A673 (cell line): ENCODE measurements around the gene PLEK2. TPM values are rescaled to one million over a fixed set of nuclear protein-coding genes. Genes with fewer than 3 reads are reported as not detected.

ENCODE experiments used
- BruUV-seq: library from RNA; stranded (reverse); fragments of 400-500 nt; replicated peaks from 2 replicates; lab custom pipeline; 2021; lab: Mats Ljungman, UMichigan
- CTCF ChIA-PET: fragments of 300-600 bp; sonication (Branson Sonifier 250); formaldehyde crosslinking; loops from one replicate; lab custom pipeline; 2022; ENCODE audit warnings: antibody characterized with exemption; lab: Charles Lee
- POLR2A ChIA-PET: fragments of 300-600 bp; sonication (Branson Sonifier 250); formaldehyde crosslinking; loops from one replicate; lab custom pipeline; 2022; ENCODE audit warnings: antibody characterized with exemption; ENCODE audit not compliant: low non-redundant PET; lab: Charles Lee
- DNase-seq: peaks from one replicate; pipeline ENCODE4 v3.0.0-alpha.2; 2015; ENCODE audit warnings: low spot score
- H3K27ac ChIP-seq: fragments of 200-600 bp; sonication (generic); 2 replicates; pipeline ENCODE4 v1.5.1; 2016; ENCODE audit warnings: mixed run types, low read depth, mild to moderate bottlenecking, mixed read lengths, antibody characterized with exemption, low read length; ENCODE audit not compliant: poor library complexity, severe bottlenecking
- H3K27me3 ChIP-seq: fragments of 200-600 bp; sonication (generic); replicated peaks from 2 replicates; pipeline ENCODE4 v1.6.1; 2017; ENCODE audit warnings: mixed run types, low read depth, mild to moderate bottlenecking, mixed read lengths, antibody characterized with exemption, low read length; ENCODE audit not compliant: insufficient read depth, poor library complexity
- H3K36me3 ChIP-seq: fragments of 200-600 bp; sonication (generic); 2 replicates; pipeline ENCODE4 v1.6.1; 2016; ENCODE audit warnings: mixed run types, mild to moderate bottlenecking, mixed read lengths, antibody characterized with exemption, low read length; ENCODE audit not compliant: insufficient read depth, poor library complexity, severe bottlenecking
- H3K4me1 ChIP-seq: fragments of 200-600 bp; sonication (generic); 2 replicates; pipeline ENCODE4 v1.6.1; 2017; ENCODE audit warnings: mixed run types, mild to moderate bottlenecking, mixed read lengths, antibody characterized with exemption, low read length; ENCODE audit not compliant: insufficient read depth, poor library complexity, severe bottlenecking
- H3K4me3 ChIP-seq: fragments of 200-600 bp; sonication (generic); 2 replicates; pipeline ENCODE4 v1.5.1; 2016; ENCODE audit warnings: low read depth, mixed run types, mild to moderate bottlenecking, mixed read lengths, low read length; ENCODE audit not compliant: poor library complexity, severe bottlenecking
- H3K9me3 ChIP-seq: fragments of 200-600 bp; sonication (generic); 2 replicates; pipeline ENCODE4 v1.6.1; 2016; ENCODE audit warnings: mixed run types, low read depth, mild to moderate bottlenecking, mixed read lengths, antibody characterized with exemption, low read length; ENCODE audit not compliant: poor library complexity, severe bottlenecking
- CTCF ChIP-seq: fragments of 300-800, 200-600 bp; sonication (generic); conservative IDR thresholded peaks from 2 replicates; pipeline ENCODE4 v1.5.1; 2017; ENCODE audit warnings: low read depth, mild to moderate bottlenecking, antibody characterized with exemption, low read length, moderate library complexity, mixed read lengths
- EZH2 ChIP-seq: fragments of 200-600 bp; sonication (generic); IDR thresholded peaks from 2 replicates; pipeline ENCODE4 v1.6.1; 2017; ENCODE audit warnings: borderline replicate concordance, low read depth, mild to moderate bottlenecking, mixed read lengths, antibody characterized with exemption, low read length; ENCODE audit not compliant: poor library complexity, severe bottlenecking
- intact Hi-C: fragments of 100-400 bp; cut with micrococcal nuclease; formaldehyde crosslinking; loops from one replicate; pipeline ENCODE4 v1.10.0; 2022; ENCODE audit not compliant: unreplicated experiment
- total RNA-seq: library from RNA; stranded (reverse); gene quantifications from 2 replicates; pipeline ENCODE4 v1.2.3, GENCODE V29; 2021

Gene PLEK2
- total RNA-seq, 1 experiment from 2014 or later = 6.8 TPM

- no peak for DNase-seq
Observed at GRCh38 chr14:67393689-67394088, 18.3 kb downstream of the PLEK2 start.

GRCh38 chr14:67392800-67393199 is 19.2 kb downstream of the PLEK2 start:
- BruUV-seq = no TSS peak
- H3K27ac ChIP-seq = no peak overlapping the region
- POLR2A ChIA-PET = no interaction called here
- H3K4me1 ChIP-seq = no peaks in the 10 kb centered on the region
- intact Hi-C loops = no loop called here
- TF ChIP-seq EZH2 = no peak
- no peak for TF ChIP-seq CTCF
- CTCF ChIA-PET = no interaction called here
- no peaks in the 10 kb centered on the region for H3K9me3 ChIP-seq
- H3K27me3 ChIP-seq = no peaks in the 10 kb centered on the region
- no peak for DNase-seq
- H3K36me3 ChIP-seq = no peaks in the 10 kb centered on the region
- no peak overlapping the region for H3K4me3 ChIP-seq

More at GRCh38 chr14:67393689-67394088, 18.3 kb downstream of the PLEK2 start:
- Histone ChIP-seq H3K27ac (no peak overlapping the region), H3K27me3 (no peaks in the 10 kb centered on the region), H3K4me1 (no peaks in the 10 kb centered on the region), H3K9me3 (no peaks in the 10 kb centered on the region), H3K4me3 (no peak overlapping the region), H3K36me3 (no peaks in the 10 kb centered on the region)
- ChIA-PET CTCF (no interaction called here), POLR2A (no interaction called here)
- intact Hi-C loops = no loop called here
- TF ChIP-seq CTCF = no peak
- BruUV-seq = no TSS peak

GRCh38 chr14:67392123-67392522 is 19.8 kb downstream of the PLEK2 start:
- CTCF ChIA-PET = no interaction called here
- intact Hi-C loops = no loop called here
- no peaks in the 10 kb centered on the region for H3K9me3 ChIP-seq
- DNase-seq = no peak
- H3K4me1 ChIP-seq = no peaks in the 10 kb centered on the region
- H3K27ac ChIP-seq = no peak overlapping the region
- POLR2A ChIA-PET = no interaction called here
- no TSS peak for BruUV-seq
- no peaks in the 10 kb centered on the region for H3K36me3 ChIP-seq
- H3K4me3 ChIP-seq = no peak overlapping the region
- TF ChIP-seq CTCF (no peak), EZH2 (no peak)
- H3K27me3 ChIP-seq = no peaks in the 10 kb centered on the region
